ENCODE data around the gene STX16.
A peak's percentile ranks its signal among the peaks of the same experiment; 100 is the strongest.
"Not testable (repeated sequence)": the region's sequence is repeated elsewhere in the genome, so short reads cannot be mapped to it uniquely, and the experiment has no call there.

Gene STX16

DNA sequence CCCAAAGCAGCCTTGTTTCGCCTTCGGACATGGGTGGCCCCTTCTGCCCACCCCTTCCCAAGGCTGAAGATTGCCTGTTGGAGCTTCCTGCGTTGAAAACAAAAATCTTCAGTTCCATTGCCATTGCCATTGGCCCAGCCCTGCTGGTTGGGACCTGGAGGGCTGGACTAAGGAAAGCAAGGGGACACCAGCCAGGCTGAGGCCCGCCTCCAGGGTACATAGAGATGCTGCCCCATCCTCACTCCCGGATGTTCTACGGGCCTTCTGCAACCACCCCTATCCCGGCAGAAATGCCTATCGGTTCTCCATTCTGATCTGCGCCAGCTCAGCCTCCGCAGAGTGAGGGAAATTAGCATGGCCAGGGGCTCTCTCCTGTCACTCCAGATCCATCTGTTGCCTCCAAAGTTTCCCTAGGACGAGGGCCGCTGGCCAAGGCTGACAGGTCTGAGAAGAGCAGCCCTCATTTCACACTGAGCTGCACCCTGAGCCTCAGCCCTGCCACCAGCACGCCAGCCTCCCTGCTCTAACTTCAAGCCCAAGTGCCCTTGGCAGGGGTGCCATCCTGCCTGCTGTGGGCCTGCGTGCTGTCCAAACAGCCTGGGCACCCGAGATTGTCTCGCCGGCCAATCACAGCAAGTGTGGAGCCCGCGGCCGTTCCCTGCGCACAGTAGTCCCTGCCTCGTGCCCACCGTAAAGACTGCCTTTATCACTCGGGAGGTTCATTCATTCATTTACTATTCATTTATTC, 13.4 kb upstream of the STX16 start:
- no peak for DNase-seq

DNA sequence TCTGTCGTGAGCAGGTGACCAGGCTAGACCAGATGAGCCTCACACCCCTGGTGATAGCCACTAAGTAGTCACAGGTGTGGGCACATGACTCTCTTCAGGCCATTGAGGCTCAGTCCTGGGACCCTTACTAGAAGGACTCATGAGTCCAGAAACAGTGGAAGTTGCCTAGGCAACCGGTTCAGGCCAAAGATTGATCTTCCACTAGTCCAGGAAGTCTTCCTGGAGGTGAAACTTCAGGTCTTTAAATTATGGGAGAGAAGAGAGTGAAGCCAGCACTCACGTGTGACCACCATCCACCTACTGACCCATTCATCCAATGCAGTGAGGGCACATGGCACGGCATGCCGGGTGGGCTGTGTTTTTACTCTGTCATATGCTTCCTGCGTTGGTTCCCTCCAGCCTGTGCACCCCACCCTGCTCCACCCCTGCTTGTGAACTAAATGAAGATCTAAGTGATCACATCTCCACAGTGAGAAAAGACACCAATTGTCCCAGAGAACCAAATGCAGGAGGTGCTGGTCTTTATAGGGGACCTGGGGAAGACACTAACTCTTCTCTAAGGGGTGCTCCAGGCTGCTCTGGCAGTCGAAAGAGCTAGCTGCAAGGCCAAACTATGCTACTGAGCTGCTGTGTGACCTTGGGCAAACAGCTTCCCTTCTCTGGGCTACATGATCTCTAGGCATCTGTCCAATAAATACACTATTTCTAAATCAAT, 12.5 kb upstream of the STX16 start:
- no peak for DNase-seq

DNA sequence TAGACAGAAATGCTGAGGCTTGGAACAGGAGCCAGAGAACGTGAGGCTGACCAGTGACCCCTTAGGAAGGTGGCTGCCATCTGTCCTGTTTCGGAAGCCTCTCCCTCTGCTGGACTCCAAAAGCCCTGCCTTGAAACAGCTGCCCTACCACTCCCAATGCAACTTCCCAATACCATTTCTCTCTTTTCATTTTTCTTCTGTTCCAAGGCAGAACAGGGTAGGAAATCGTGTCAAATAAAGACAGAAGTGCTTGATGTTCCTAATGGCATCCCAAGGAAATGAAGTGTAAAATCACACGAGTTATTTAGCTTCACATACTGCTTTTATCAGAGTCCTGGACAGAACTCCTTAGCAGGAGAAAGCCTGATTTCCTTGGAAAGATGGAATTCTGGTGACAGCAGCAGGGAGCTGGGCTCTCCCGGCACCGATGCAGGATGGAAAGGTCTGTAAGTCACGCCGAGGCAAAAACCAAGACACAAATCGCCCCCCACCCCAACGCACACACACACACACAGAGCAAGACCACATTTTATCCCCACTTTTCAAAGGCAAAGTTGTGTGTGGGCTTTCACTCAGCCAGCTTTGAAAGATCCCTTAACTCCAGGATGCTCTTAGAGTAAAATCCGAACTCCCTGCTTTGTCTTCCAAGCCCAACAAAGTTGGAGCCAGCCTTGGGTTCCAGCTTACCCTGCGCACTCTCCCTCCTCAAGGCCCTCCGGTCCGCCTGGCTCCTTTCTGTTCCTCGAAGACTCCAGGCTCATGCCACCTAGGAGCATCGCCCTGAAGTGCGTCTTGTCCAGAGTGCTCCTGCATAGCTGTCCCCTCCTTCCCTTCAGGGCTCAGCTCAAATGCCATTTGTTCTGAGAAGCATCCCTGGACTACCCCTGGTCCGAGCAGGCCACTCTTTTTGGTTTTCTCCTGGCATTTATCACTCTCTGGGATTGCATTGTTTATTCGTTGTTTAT, 11.6 kb upstream of the STX16 start:
- no peak for DNase-seq

DNA sequence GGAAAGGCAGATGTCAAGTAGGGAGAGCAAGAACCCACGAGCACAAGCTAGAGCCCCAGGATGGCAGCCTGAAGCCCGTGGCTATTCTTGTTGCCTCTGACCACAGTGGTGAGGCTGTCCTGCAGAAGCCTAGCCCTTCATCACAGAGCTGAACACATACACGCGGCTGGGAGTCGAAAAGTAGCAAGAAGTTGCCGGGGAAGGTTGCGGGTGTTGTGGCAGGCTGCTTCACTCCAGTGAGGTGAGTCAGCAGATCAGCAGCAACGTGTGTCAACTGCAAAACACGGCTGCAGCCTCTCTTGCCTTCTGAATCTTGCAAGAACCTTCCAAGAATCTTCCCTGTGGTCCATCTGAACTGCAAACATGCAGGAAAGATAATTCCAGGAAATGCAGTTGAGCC, 10.6 kb upstream of the STX16 start:
- DNase-seq, result no peak

DNA sequence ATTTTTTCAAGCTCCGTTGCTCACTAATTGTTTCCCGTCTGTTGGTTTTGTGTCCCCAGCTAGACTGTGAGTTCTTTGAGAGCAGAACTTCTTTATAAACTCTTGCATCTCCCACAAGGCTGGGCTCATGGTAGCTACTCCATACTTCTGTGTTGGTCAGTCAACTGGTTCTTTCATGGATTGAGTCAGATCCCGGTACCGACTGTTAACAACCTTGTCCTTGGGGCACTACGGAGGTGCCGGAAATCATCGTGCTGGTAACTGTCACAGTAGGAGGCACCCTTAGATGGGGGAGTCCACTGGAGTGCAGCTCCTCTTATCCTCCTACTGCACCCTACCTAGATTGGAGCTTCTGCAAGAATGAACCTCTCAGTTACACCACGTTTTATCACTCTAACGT, 8.6 kb upstream of the STX16 start:
- DNase-seq, result no peak

DNA sequence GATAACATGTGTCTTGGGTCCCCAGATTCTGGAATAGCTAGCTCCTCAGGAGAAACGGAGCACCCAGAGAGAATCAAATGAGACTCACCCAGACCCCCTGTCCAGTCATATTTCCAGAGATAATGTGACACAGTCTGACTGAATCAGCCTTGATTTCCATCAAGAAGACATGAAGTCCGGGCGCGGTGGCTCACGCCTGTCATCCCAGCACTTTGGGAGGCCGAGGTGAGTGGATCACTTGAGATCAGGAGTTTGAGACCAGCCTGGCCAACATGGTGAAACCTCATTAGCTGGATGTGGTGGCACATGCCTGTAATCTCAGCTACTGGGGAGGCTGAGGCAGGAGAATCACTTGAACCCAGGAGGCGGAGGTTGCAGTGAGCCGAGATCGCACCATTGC, 8.2 kb upstream of the STX16 start:
- DNase-seq, result not testable (repeated sequence)

DNA sequence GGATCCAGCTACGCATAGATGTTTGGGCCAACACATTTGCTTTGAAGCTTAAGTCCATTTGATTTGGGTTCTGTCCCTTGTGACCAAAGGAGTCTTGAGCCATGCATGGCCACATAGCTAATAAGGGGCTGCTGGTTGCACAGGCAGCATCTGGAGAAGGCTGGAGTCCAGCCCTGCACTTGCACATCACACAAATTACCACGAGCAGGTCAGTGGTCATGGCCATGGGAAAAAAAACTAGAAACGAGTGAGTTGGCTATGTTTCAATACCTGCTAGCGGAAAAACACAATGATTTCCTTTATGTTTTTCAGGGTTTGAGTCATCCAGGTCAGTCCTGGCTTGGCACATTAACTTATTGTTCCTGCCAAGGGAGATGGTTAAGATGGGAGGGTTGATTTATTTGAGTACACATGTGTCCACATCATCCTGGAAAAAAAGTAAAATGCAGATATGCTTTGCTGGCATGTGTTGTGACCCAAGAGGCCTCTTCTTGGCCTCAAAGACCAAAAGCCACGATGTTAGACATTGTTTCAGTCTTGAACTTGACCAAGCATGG, 5.6 kb upstream of the STX16 start:
- no peak for DNase-seq

DNA sequence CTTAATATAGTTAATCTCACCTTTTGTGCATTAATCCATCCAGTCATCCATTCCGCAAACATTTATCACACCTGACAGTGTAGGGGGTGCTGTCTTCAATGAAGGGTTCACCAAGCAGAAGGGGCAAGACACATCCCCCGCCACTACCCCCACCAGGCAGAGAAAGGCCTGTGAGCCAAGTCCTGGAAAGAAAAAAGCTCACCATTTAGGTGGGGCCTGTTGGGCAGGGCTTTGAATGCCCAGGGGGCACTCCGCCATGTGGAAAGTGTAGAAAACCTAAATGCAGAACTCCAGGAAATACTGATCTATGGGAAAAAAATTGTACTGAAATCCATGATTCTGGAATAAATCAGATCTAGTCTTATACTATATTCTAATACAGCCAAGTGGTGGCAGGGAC, 4.8 kb upstream of the STX16 start:
- no peak for DNase-seq

DNA sequence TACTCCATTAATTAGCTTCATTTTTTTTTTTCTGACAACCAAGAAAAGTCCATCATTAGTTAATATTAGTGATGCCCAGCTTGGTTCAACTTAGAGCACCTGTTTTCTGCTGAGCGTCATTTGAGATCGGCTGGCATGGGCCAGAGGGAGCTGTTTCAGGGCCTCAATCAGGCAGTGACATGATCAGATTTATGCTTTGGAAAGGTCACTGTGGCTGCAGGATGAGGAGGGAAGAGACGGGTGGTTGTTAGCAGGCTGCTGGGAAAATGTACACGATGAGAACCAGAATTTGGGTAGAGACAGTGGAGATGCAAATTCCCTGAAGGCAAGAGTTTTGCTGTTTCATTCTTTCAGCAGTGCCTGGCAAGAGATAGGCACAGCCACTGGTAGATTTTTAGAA, 4.4 kb upstream of the STX16 start:
- DNase-seq, result no peak

DNA sequence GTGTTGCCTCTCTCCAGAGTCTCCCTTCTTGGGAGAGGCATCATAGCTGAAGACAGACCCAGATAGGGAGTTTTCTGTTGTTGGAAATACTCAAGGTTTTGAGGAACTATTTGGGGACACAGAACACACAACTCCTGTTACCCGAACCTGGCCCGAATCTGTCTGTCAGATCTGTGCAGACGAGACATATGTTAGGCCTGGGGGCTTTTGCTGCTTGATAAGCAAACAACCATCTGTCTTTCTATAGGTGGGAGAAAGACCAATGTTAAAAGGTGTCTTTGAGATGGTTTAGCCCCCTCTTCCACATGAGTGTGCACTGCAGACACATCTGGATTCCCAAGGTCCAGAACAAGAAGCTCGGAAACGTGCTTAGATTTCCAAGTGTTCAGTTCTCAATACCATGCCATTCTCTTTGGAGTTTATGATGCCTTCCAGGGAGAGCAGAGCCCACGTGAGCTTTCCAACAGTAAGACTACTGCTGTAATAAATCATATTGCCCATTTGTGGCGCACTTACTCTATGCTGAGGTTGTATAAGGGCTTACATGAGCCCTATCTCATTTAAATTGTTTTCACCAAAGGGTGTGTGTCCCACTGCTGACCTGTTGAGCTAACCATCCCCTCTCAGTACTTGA, 3.8 kb upstream of the STX16 start:
- no peak for DNase-seq

DNA sequence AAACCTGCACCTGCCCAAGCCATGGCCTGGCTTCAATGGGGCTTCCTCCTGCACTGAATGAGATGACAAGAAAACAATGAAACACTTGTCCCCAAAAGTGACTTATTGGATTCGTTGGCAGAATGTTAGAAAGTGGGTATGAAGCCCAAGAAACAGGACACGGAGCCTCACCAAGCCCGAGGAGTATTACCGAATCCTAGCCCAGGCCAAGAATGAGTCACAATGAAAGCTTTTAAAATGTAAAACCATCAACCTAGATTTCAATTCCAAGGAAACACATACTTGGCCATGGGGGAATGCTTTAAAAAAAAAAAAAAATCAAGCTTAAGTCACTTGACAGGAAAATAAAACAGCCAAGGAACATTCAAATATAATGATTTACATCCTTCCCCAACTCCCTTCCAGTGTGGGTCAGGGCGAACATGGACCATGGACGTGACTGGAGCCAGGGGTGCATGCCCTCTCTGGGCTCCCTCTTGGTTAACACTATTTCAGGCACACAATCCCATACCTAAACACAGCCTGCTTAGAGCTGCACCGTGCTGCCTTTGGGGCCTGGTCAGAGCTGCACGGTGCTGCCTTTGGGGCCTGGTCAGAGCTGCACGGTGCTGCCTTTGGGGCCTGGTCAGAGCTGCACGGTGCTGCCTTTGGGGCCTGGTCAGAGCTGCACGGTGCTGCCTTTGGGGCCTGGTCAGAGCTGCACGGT, 3.1 kb upstream of the STX16 start:
- no peak for DNase-seq

DNA sequence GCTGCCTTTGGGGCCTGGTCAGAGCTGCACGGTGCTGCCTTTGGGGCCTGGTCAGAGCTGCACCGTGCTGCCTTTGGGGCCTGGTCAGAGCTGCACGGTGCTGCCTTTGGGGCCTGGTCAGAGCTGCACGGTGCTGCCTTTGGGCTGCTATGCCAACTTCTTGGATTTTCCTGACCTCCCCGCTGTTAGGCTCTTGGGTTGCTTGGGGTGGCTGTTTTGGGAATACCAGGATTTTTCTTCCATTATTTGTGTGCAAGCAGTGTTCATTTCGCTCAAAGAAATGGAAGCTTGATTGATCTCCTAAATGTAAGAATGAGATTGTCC, 2.6 kb upstream of the STX16 start:
- DNase-seq, result not testable (repeated sequence)

DNA sequence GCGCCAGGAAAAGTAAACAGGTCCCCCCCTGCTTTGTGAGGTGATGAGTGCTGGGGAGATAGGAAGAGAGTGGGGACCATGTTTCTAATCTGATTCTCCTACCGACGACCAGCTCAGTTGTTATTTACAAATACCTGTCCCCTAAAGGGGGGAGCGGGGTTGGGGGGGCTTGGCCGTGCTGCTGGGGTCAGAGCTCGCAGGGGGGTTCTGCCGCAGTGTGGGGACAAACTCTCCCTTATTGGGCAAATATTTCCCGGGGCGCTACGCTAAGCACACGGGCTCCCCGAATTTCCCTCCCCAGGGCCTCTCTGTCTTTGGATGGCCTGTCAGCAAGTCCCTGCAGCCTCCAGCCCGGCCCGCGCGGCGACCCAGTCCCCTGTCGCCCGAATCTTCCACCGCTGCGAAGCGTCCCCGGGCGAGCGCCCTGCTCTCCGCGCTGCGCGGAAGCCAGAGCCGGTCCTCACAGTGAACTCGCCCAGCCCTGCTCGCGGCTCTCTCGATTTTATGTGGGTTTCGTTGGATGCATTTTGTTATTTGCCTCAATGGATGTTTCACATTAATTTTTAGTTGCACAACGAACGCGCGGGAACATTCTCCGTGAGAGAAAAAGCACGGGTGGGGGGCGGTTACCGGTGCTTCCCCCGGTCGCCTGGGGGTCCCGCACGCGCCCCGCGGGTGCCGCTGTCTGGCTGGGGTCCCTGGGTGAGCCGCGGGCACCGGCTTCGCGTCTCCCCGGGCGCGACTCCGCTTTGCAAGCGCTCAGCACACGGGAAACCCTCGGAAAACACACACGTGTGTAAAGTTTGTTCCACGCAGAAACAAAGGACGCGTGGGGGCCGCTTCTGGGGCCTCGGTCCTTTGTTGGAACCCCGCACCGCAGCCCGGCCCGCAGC, 1.5 kb upstream of the STX16 start:
- peak in 1 of 4 experiments; percentile 18 for DNase-seq

DNA sequence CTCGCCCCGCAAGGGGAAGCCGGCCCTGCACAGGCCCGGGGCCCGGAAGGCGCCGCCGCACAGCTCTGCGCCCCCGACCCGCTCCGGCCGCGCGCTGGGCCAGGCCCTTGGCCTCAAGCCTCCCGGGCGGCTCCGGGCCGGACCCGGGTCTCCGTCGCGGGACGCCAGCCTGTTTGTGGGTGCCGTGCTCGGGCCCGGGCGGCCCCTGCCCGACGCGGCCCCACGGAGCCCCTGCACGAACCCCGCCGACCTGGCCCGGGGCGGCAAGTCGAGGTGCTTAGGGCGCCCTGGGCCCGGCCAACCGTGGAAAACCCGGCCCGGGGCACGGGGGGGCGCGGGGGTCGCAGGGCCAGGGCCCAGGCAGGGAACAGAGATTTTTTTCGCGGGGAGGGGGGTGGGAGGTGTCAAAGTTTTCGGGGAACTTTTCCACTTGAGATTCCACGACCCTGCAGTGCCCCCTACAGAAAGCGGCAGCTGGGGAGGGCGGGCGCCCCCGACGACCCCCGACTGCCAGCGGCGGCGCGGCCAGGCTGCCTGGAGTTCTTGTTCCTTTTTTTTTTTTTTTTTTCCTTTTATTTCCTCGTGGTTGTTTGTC, 805 bp upstream of the STX16 start:
- peak in 2 of 4 experiments; percentile 20 to 29 for DNase-seq

DNA sequence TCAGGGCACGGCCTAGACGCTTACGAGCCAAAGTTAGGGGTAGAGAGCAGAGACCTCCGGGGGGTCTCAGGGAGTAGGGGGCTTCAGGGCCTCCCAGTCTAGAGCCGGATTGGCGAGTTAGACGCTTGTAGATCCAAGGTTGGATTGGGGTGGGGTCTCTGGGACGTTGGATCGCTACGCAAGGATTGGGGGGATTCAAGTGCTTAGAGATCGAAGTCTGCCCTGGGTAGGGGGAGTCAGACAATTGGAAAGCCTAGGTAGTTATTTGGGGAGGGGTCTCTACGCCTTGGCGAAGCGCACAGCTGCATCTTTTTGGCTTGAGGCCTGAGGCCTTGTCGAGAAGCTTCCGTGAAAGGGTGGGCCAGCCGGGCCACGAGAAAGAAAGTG, 469 bp downstream of the STX16 start:
- no peak for DNase-seq

DNA sequence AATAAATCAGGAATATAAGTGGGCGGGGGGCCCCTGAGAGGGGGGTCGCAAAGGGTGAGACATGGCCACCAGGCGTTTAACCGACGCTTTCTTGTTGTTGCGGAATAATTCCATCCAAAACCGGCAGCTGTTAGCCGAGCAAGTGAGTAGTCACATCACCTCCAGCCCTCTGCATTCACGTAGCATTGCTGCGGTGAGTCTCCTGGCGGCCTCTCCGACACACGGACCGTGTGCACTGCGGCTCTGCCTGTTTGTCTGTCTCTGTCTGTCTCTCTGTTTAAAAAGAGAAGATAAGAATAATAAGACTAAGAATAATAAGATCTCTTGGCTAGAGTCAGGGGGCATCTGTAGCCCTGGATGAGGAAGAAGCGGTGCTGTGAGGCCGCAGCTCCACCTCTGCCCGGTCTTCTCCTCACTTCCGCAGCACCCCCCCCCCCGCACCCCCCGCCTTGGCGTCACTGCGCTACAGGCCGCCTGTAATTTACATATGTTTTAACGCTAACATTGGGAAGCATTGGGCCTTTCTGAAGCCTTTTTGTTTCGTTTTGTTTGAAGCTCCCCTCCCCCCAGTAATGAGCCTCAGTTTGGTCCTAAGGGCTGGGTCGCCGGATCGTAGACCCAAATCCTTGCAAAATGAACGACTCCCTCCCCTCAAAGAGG, 993 bp downstream of the STX16 start:
- peak; percentile 61 to 81 (median 74) for DNase-seq

DNA sequence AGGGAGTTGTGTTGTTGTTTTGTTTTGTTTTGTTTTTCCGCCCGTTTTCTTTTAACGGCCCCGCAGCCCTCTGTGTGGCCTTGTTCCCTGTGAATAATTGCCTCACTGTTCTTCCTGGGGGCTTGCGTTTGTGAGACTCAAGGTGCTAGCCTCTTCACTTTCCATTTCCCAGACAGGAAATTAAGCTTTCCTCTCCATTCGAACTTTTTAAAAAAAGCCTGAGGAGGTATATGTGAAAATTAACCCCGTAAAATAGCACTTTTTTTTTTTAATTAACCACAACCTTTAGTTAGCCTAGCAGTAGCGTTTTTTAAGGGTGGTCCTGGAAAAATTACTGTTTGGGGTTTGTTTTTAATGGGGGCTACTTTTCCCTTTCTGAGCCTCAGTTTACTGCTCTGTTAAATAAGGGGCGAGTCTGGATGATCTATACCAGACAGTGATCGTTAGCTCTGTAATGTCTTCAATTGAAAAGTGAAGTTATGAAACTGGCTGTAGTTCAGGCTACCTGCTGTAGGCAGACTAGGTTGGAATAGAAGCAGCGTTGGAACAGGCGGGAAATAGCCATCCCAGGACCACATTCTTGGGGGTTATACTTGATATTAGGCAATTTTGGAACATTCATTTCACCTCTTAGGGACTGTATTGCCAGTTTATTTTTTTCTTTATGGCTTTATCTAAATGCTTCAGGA, 1.7 kb downstream of the STX16 start:
- no peak for DNase-seq

DNA sequence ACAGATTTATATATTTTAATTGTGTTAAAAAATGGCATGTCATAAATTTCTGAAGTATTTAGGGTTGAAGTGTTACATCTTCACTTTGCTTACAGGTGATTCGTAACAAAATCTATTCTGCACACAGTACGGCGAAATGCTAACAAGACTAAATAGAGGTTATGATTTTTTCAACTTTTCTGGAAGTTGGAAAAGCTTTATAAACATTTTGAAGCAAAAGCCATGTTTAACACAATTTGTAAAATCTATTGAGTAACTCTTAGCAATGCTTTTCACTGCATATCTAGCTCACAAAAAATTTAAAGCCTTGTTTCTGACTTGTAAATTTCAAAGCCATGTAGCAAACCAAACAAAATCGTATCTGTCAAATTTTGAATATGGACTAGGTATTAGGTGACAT, 3.3 kb downstream of the STX16 start:
- no peak for DNase-seq

DNA sequence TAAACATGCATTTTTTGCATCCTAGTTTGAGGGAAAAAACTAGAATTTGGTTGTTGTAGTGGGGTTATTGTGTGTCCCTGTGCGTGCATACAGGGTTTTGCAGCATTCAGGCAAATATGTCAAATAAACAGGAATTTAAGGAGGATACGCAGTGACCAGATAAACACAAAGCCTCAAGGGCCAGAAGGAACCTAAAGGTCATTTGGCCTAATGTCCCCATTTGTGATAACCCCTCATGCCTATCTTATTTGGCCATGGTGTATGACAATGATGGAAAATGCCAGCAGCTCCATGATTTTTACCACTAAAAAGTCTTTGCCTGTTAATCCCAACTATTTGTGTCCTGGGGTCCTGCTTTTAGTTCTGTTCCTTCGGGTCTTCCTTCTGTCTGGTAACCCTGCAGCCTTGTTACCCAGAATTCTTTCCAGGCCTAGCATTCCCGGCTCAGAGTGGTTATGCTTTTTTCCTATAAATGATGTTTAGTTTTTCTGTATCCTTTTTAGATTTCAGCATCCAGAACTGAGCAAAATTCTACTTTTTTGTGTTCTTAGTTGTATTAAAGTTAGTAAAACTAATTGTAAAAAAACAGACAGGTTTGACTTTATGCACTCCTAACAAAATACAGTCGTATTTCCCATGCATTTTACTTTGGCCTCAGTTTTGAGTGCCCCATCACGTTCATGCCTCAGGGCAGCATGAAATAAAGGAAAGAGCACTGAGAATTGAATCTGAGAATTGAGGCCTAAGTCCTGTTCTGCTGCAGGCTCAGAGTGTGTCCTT, 4.4 kb downstream of the STX16 start:
- DNase-seq, result no peak
